Activated CD8-positive, alpha-beta memory T cell treated with anti-CD3 and anti-CD28 coated beads, Interleukin-2, amount 50 U/mL, for 24 hours (primary cell): ENCODE measurements around the gene PCBP3.
"Not testable (repeated sequence)": the region's sequence is repeated elsewhere in the genome, so short reads cannot be mapped to it uniquely, and the experiment has no call there.

Source experiments
- DNase-seq: peaks from one replicate; pipeline ENCODE4 v3.0.0-alpha.2; 2020; ENCODE audit errors: extremely low read depth

PCBP3 gene

DNA sequence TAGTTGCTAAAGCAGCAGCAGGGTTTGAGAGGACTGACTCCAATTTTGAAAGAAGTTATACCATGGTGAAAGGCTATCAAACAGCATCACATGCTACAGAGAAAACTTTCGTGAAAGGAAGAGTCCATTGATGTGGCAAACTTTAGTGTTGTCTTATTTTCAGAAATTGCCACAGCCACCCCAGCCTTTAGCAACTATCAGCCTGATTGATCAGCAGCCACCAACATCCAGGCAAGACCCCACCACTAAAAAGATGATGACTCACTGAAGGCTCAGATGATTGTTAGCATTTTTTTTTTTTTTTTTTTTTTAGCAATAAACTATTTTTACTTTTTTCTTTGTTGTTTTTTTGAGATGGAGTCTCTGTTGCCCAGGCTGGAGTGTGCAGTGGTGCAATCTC, 35.3 kb downstream of the PCBP3 start:
- not testable (repeated sequence) for DNase-seq

DNA sequence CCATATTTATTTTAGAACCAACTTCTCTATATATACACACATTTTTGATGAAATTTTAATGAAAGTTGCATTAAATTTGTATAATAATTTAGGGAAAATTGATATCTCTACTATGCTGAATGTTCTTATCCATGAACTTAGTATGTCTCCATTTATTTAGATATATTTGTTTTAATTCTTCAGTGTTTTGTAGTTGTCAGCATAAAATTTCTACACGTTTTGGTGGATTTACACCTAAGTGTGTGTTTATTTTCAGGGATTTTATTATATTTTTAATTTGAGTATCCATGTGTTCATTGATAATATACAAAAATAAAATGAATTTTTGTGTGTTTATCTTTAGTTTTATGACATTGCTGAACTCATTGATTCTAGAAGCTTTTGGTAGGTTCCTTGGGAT, 36.7 kb downstream of the PCBP3 start:
- DNase-seq: no peak

DNA sequence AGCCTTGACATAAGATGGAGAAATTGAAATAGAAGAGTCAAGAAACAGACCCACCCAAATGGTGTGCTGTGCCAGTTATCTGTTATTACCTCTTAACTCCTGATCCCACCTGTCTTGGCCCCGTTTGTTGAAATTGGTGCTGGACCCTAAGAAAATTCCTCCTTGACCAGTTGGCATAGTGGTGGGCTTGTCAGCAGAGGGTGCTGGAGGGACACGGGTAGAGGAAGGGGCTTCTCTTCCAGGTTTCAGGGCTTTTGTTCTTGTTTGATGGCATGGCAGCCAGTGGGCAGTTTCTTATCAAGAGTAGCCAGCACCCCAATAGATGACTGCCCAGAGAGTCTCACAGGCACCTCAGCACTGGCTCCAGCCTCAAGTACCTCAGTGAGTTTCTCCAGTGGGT, 51.6 kb downstream of the PCBP3 start:
- DNase-seq: no peak

DNA sequence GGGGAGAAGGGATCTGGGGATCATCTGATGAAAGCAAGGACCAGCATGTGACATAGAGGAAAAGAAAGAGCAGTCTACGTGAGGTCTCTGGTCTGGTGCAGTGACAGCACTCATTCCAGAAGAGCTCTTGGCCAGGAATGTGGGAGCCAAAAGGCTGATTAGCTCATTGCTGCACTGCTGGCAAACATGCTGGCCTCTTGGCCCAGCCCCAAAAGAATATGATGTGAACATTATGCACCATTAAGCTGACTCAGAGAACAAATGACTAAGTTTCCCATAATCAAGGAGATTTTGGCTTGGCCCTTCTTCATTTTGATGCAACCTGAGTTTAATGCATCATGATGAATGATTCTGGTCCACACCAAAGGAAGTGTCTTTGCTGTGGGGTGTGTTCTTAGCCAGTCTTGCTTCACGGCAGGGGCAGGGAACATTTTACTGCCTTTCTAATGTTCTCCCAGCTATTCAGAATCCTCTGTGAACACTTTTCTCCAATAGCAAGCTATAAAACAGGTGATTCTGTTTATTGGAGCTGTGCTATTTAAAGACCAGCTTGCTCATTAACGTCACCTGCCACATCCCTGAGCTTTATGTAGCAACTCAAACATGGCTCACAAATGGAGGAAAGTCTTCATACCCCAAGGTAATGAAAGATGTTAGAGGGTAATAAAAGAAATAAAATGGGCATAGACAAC, 55.1 kb downstream of the PCBP3 start:
- DNase-seq: no peak

DNA sequence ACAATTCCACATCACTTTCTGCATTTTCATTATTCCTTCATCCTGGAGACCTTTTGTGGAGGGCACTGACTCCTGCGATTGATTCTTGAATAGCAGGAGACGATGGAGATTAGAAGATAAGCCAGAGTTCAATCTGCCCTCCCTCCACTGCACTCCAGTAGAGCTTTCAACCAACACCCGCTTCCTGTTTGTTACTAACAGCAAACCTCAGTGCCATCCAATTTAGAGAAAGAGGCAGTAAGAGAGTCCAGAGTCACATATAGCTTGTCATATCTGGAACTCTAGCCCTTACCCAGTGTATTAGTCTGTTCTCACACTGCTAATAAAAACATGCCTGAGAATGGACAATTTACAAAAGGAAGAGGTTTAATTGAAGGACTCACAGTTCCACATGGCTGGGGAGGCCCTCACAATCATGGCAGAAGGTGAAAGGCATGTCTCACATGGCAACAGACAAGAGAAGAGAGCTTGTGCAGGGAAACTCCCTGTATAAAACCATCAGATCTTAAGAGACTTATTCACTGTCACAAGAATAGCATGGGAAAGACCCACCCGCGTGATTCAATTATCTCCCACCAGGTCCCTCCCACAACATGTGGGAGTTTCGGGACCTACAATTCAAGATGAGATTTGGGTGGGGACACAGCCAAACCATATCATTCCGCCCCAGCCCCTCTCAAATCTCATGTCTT, 55.9 kb downstream of the PCBP3 start:
- no peak for DNase-seq

DNA sequence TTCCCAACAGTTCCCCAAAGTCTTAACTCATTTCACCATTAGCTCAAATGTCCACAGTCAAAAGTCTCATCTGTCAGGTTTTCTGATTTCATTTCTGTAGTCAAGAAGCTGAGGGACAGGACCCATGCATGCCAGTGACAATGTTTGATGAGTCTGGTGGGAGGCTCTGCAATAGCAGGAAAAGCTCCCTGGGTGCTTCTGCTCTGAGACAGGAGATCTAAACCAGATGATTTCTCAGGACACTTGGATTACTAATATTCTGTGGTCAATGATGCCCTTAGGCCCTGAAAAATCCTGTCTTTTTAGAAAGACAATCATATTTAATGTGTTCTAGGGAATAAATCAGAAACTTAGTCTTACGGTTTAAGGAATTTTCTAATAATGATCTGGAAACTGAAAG, 56.4 kb downstream of the PCBP3 start:
- DNase-seq: no peak

DNA sequence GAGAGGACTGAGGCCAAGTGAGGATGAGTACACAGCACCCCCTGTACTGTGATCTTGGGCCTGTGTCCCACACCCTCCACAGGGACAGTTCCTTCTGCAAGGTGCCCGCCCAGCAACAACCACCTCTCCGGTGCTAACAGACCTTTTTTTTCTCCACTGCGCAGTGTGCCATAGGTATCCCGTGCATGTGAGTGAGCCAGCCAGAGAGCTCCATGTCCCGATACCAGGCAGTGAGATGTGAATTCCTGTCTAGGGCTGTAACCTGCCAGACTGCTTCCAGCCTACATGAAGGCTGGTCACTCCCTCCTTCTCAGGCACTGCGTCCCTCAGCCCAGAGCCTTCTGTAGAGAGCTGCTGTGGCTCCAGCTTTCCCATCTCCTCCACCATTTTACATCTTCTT, 56.9 kb downstream of the PCBP3 start:
- no peak for DNase-seq

DNA sequence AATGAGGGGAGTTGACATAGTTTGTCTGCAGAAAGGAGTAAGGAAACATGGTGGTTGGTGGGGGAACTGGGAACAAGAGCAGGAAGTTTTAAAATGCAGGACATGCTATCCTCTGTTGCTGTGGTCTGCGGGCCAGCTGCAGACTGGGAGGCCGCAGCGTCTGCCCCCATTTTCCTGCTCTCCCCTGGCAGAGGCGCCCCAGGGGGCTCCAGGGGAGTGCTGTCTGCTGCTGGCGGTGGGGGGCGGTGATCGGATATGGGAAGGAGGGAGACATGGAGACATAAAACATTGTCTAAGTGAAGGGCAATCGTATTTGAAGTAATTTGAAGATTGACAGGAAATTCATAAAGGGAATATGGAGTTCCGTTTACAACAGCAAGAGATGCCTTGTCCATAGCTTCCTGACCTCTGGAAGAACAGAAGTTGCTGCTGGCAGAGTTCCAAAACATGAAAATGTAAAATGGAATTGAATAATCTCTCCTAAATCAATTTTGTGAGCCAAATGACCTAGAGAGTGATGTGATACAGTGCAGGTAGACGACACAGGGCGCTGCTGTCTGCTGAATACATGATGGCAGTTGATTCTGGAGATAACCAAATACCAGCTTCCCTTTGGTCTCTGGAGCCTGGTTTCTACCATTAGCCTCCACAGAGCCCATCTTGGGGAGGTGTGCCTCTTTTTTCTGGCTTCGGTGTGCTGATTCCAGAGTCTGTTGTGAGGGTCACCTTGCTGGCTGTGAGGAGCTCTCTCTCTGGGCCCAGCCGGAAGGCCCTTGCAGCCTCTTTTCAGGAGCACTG, 61.0 kb downstream of the PCBP3 start:
- no peak for DNase-seq

DNA sequence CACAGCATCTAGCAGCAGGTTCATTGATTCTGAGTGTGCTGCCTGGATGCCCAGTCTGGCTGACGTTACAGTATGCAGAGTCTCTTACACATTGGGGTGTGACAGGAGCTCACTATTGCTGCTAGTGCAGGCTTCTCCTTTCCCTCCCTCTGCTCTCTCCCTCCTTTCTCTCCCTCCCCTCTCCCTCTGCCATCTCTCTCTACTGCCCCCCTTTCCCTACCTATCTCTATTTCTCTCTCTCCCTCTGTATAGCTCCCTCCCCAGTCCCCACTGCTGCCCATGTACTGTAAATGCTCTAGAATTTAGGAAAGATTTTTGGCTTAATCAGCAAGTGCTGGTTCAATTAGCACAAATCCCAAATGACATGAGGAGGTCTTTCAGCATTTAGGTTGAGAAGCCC, 62.8 kb downstream of the PCBP3 start:
- no peak for DNase-seq

DNA sequence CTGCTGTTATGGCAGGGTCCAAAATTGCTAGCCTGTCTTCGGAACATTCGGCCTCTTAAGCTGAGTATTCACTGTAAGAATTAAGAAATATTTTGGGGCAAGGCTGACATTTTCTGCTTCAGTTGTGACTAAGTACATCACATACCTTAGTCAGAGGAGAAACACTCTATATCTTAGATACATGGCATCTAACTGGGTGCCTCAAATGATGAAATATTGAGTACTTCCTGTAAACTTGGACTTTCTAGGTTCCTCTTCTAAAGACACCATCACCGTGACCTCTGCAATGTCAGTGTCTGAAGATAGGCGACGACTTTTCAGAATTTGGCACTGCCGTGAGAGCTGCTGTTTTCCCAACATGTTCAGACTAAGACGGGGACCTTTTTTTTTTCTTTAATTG, 65.6 kb downstream of the PCBP3 start:
- DNase-seq: no peak

DNA sequence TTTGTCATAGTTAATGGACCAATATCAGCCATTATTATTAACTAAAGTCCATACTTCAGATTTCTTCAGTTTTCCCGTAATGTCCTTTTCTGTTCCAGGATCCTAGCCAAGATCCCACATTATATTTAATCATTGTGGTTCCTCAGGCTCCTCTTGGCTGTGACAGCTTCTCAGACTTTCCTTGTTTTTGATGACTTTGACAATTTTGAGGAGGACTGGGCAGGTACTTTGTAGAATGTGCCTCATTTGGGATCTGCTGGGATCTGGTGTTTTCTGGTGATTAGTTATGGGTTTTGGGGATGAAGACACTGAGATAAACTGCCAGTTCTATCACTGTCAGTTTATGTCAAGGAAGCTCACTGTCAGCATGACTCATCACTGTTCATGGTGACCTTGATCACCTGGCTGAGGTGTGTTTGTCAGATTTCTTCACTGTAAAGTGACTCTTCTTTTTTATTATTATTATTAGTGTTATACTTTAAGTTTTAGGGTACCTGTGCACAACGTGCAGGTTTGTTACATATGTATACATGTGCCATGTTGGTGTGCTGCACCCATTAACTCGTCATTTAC, 66.3 kb downstream of the PCBP3 start:
- no peak for DNase-seq

DNA sequence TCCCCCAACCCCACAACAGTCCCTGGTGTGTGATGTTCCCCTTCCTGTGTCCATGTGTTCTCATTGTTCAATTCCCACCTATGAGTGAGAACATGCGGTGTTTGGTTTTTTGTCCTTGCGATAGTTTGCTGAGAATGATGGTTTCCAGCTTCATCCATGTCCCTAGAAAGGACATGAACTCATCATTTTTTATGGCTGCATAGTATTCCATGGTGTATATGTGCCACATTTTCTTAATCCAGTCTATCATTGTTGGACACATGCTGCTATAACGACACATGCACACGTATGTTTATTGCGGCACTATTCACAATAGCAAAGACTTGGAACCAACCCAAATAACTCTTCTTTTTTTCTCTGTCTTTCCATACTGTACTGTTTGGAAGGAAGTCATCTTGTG, 66.8 kb downstream of the PCBP3 start:
- DNase-seq: not testable (repeated sequence)

DNA sequence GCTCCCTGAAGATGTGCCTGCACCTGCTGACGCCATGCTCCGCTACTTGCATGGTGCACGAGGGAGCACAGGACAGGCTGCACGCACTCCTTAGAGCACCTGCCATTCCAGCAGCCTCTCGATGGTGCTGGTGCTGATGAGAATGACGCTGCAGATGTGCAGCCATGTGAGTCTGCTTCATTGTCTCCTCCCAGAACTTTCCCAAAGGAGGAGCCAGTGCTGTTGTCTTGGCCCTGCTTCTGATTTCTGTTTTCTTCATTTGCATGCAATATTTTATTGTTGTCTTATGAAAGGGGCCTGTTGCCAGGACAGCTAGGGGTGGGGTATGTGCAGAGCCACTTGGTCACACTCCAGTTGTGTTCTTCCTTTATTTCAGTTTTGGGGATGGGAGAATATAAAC, 70.1 kb downstream of the PCBP3 start:
- DNase-seq: no peak

DNA sequence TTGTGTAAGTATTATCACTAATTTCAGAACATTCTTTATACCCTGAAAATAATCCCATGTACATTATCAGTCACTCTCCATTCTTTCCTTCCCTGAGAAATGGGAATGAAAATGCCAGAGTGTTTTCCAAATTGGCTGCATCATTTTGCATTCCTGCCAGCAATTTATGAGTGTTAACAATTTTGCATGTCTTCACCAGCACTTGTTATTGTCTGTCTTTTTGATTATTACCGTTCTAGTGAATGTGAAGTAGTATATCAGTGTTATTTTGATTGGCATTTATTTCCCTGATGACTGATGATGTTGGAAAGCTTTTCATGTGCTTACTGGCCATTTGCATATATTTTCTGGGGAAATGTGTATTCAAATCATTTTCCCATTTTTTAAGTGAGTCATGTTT, 71.9 kb downstream of the PCBP3 start:
- DNase-seq: no peak

DNA sequence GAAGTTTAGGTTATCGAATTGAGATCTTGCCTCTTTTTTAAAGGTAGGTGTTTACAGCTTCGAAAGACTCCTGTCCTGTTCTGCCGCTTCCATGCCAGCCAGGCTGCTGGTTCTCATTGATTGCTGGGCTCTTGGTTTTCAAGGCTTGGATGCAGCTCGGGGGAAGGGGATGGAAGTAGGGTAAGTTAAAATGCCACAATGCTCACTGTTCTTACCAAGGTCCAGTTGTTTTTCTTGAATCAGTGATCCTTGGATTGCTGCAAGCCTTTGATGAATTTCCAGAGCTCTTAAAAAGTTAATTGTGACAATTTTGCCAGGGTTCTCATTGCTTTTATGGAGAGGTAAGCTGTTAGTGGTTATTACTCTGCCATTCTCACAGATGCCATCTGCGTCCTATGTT, 74.9 kb downstream of the PCBP3 start:
- DNase-seq: no peak

DNA sequence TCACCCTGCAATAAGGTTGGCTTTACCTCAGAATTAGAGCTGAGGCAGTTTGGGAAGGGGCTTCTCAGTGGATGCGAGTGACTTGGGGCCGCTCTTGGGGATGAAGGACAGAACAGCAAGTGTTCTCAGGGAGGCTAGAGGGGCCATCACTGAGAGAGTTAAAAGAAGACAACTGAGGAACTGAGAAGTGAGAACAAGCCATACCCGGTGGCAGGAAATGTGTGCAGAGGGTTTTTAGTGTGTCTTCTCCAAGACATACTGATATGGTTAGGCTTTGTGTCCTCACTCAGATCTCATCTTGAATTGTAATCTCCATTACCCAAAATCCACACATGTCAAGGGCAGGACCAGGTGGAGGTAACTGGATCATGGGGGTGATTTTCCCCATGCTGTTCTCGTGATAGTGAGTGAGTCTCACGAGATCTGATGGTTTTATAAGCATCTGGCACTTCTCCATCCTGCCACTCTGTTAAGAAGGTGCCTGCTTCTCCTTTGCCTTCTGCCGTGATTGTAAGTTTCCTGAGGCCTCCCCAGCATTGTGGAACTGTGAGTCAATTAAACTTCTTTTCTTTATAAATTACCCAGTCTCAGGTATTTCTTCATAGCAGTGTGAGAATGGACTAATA, 75.8 kb downstream of the PCBP3 start:
- no peak for DNase-seq

DNA sequence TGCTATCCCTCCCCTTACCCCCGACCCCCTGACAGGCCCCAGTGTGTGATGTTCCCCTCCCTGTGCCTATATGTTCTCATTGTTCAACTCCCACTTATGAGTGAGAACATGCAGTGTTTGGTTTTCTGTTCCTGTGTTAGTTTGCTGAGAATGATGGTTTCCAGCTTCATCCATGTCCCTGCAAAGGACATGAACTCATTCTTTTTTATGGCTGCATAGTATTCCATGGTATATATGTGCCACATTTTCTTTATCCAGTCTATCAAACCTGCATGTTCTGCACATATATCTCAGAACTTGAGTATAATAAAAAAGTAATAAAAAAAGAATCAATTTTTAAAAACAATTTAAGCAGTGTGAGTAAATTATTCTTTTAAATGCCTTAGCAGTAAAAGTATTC, 76.7 kb downstream of the PCBP3 start:
- DNase-seq: not testable (repeated sequence)

DNA sequence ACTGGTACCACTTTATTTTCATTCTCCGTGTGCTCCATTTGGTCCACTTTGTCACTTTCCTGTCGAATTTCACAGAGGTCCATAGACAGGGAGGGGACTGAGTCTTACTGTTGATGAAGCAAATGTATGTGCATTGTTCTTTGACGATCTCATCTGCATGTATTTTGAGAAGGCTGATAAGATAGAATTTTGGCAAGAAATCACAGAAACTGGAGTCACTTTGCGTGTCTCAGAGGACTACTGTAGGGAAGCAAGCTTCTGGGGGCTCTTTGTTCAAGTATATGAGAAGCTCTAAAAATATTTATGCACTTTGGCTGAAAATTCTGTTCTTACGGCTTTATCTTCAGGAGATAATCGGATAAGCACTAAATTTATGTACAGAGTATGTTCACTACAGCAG, 78.1 kb downstream of the PCBP3 start:
- DNase-seq: no peak

DNA sequence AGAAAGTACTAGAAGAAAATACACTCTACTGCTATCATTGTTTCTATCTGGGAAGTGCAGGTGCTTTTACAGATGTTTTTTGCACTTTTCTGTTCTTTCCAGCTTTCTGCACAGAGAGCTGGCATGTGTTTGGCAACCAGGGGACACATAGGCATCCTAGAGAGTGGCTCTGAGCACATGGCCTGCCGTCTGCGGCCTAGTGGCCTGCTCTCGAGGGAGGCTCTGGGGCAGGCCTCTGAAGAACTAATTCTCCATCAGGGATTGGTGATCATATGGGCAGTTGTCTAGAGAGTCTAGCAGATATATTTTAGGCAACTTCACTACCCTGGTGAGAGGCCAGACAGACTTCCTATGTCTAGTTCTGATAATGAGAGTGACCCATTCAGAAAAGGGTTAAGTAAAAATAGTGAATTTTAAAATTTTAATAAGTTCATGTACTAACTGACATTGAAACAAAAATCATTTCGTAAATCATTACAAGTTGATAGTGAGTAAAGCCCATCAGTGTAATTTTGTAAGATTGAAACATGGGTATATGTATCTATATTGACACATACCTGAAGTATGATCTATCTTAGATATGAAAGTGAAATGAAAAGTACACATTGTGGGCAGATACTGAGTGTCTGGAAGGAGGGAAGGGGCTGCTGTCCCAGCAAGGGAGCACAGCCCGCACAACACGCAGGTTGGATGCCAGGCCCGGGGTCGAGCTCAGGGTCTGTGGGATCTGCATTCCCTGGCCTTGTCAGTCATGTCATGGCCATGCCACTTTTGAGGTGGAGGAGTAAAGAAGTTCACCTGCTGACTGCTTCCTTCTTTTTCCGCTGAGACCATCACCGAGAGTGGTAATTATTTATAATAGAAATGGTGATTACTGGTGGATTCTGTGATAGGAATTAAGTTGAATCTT, 79.8 kb downstream of the PCBP3 start:
- no peak for DNase-seq

DNA sequence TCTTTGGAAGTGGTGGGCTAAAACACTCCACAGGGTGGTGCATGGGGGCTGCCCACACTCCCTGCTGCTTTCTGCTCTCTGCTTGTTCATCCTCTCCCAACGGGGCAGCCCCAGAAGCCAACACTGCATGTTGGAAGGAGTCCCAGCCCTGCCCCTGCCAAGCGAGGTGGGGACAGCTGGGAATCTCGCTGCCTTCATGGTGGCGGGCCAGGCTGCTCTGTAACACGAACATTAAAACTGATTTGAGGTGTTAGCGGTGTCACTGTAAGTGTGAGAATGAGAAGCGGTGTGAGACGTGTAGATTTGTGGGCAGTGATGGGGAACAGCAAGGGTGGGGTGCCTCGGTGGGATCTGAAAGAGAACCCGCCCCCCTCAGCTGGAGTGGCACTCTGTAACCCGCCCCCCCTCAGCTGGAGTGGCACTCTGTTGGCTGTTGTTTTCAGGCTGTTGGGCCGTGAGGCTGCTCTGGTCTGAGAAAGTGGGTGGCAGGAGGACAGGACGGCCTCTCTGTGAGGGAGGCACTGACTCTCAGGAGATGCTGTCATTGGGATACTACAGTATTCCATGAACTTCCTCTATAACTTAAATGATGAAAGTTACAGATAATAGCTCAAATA, 80.9 kb downstream of the PCBP3 start:
- no peak for DNase-seq
